Measurements from ENCODE around the gene SARNP.

DNA sequence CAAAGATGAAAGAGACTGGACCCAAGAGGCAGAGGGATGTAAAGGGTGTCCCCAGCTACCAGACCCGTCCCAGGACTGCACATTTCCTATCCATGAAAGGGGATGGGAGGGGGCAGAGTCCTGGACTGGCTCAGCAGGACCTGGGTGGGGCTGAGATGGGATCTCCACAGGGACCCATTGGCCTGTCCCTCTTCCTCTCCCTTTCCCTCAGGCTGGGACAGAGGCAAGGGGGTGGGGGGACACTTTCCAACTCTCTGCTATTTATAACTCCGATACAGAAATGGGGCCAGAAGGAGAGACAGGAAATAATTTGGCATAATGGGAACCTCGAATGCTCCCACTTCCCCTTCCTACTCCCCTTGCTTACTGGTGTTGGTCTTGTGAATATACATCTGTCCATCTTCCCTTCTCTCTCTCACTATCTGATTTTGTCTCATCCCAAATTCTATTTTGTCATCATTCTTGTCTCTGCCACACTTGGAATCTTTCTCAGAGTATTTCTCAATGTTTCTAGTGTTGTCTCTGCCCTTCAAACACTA lies 108.8 kb downstream of the SARNP start:
- TF ChIP-seq, protein P1, sequence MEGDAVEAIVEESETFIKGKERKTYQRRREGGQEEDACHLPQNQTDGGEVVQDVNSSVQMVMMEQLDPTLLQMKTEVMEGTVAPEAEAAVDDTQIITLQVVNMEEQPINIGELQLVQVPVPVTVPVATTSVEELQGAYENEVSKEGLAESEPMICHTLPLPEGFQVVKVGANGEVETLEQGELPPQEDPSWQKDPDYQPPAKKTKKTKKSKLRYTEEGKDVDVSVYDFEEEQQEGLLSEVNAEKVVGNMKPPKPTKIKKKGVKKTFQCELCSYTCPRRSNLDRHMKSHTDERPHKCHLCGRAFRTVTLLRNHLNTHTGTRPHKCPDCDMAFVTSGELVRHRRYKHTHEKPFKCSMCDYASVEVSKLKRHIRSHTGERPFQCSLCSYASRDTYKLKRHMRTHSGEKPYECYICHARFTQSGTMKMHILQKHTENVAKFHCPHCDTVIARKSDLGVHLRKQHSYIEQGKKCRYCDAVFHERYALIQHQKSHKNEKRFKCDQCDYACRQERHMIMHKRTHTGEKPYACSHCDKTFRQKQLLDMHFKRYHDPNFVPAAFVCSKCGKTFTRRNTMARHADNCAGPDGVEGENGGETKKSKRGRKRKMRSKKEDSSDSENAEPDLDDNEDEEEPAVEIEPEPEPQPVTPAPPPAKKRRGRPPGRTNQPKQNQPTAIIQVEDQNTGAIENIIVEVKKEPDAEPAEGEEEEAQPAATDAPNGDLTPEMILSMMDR (conservative IDR thresholded peaks at IDR 0.05 in 1 of 2, IDR thresholded peaks at IDR 0.05 in 1 of 2; ENCODE audit: low read depth in 1 of 2, low read length in 2 of 2): no peak
- no peak for TF ChIP-seq EZH2 (IDR thresholded peaks at IDR 0.05; ENCODE audit: low read length, missing control alignments)
